Measurements from ENCODE around the gene VWA8.

DNA sequence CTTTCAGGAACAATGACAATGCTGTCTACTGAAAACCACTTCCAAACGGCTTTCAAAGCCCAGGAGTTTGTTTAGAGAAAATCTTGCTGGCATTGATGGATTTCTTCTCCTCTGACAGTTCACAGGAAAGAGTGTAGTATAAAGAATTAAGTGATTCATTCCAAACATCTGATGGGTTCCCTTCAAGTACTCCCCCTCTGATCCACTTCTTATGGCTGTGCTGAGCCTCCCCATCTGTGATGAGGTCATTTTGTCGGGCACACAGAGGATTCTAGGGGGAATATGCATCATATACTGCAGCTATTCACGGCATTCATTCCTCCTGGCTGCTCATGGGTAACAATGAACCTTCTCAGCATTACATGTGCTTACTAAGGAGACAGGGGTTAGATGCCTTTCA is 395.7 kb downstream of the VWA8 start:
- TF ChIP-seq, protein P1, sequence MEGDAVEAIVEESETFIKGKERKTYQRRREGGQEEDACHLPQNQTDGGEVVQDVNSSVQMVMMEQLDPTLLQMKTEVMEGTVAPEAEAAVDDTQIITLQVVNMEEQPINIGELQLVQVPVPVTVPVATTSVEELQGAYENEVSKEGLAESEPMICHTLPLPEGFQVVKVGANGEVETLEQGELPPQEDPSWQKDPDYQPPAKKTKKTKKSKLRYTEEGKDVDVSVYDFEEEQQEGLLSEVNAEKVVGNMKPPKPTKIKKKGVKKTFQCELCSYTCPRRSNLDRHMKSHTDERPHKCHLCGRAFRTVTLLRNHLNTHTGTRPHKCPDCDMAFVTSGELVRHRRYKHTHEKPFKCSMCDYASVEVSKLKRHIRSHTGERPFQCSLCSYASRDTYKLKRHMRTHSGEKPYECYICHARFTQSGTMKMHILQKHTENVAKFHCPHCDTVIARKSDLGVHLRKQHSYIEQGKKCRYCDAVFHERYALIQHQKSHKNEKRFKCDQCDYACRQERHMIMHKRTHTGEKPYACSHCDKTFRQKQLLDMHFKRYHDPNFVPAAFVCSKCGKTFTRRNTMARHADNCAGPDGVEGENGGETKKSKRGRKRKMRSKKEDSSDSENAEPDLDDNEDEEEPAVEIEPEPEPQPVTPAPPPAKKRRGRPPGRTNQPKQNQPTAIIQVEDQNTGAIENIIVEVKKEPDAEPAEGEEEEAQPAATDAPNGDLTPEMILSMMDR (IDR thresholded peaks at IDR 0.05; ENCODE audit: low read depth, low read length, missing input control): no peak
- TF ChIP-seq GABPA (IDR thresholded peaks at IDR 0.05 in 1 of 2, conservative IDR thresholded peaks at IDR 0.05 in 1 of 2) (no peak), RXRA (IDR thresholded peaks at IDR 0.05) (no peak)
- TF ChIP-seq, protein P2, sequence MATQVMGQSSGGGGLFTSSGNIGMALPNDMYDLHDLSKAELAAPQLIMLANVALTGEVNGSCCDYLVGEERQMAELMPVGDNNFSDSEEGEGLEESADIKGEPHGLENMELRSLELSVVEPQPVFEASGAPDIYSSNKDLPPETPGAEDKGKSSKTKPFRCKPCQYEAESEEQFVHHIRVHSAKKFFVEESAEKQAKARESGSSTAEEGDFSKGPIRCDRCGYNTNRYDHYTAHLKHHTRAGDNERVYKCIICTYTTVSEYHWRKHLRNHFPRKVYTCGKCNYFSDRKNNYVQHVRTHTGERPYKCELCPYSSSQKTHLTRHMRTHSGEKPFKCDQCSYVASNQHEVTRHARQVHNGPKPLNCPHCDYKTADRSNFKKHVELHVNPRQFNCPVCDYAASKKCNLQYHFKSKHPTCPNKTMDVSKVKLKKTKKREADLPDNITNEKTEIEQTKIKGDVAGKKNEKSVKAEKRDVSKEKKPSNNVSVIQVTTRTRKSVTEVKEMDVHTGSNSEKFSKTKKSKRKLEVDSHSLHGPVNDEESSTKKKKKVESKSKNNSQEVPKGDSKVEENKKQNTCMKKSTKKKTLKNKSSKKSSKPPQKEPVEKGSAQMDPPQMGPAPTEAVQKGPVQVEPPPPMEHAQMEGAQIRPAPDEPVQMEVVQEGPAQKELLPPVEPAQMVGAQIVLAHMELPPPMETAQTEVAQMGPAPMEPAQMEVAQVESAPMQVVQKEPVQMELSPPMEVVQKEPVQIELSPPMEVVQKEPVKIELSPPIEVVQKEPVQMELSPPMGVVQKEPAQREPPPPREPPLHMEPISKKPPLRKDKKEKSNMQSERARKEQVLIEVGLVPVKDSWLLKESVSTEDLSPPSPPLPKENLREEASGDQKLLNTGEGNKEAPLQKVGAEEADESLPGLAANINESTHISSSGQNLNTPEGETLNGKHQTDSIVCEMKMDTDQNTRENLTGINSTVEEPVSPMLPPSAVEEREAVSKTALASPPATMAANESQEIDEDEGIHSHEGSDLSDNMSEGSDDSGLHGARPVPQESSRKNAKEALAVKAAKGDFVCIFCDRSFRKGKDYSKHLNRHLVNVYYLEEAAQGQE (IDR thresholded peaks at IDR 0.05): no peak
